ENCODE results near the gene TSPAN33.

- TF ChIP-seq POLR2A (IDR thresholded peaks at IDR 0.05): no peak
- TF ChIP-seq CTCF (IDR thresholded peaks at IDR 0.05): no peak
- no peak for TF ChIP-seq POLR2AphosphoS5 (IDR thresholded peaks at IDR 0.05)
These were observed 17.4 kb upstream of the TSPAN33 start for GRCh38 chr7:129127154-129127553.
